WTC11 (cell line): ENCODE results near the gene TSSK2. TPM values are rescaled to one million over a fixed set of nuclear protein-coding genes. Genes with fewer than 3 reads are reported as not detected.
"Not testable (repeated sequence)": the region's sequence is repeated elsewhere in the genome, so short reads cannot be mapped to it uniquely, and the experiment has no call there.

Experiments
- ATAC-seq: fragments of 200-7000 bp; cut with Tn5 transposase; 2 replicates; pipeline ENCODE4 v1.10.0; 2021; ENCODE audit warnings: mild to moderate bottlenecking, moderate library complexity
- CTCF ChIA-PET: fragments of 300-600 bp; sonication (Branson Sonifier 250); formaldehyde crosslinking; loops from one replicate; lab custom pipeline; 2021; ENCODE audit warnings: antibody characterized with exemption; lab: Charles Lee
- POLR2A ChIA-PET: fragments of 350-600 bp; sonication (Branson Sonifier 250); formaldehyde crosslinking; loops from one replicate; lab custom pipeline; 2021; ENCODE audit warnings: antibody characterized with exemption; lab: Charles Lee
- DNase-seq: peaks from one replicate; pipeline ENCODE4 v3.0.0; 2021; ENCODE audit warnings: low spot score
- H3K27ac Mint-ChIP-seq: 2 replicates; pipeline ENCODE4 v1.8.0; 2021; ENCODE audit warnings: mixed read lengths
- H3K27me3 Mint-ChIP-seq: 2 replicates; pipeline ENCODE4 v1.8.0; 2021; ENCODE audit warnings: low read depth, mild to moderate bottlenecking, moderate library complexity, mixed read lengths
- H3K36me3 Mint-ChIP-seq: 2 replicates; pipeline ENCODE4 v1.8.0; 2021; ENCODE audit warnings: mixed read lengths
- H3K4me1 Mint-ChIP-seq: 2 replicates; pipeline ENCODE4 v1.8.0; 2022; ENCODE audit warnings: mixed read lengths
- H3K4me3 Mint-ChIP-seq: 2 replicates; pipeline ENCODE4 v1.8.0; 2021; ENCODE audit warnings: mild to moderate bottlenecking, moderate library complexity, mixed read lengths
- H3K9me3 Mint-ChIP-seq: 2 replicates; pipeline ENCODE4 v1.8.0; 2021; ENCODE audit warnings: mixed read lengths
- CBFB ChIP-seq: sonication (generic); formaldehyde crosslinking; IDR thresholded peaks from 2 replicates; pipeline ENCODE4 v1.8.1; 2022; ENCODE audit warnings: mild to moderate bottlenecking, low read depth, missing genetic modification reagents
- CREM ChIP-seq: sonication (generic); formaldehyde crosslinking; IDR thresholded peaks from 2 replicates; pipeline ENCODE4 v1.8.1; 2022; ENCODE audit warnings: mild to moderate bottlenecking, missing genetic modification reagents, moderate library complexity
- ELF4 ChIP-seq: sonication (generic); formaldehyde crosslinking; IDR thresholded peaks from 2 replicates; pipeline ENCODE4 v1.8.1; 2022; ENCODE audit warnings: low read depth, mild to moderate bottlenecking, moderate library complexity, missing genetic modification reagents
- EMX1 ChIP-seq: fragments of 250-450 bp; sonication (Bioruptor Pico); IDR thresholded peaks from 2 replicates; pipeline ENCODE4 v1.8.0; 2021; ENCODE audit warnings: mild to moderate bottlenecking
- FOXP1 ChIP-seq: sonication (generic); formaldehyde crosslinking; IDR thresholded peaks from 2 replicates; pipeline ENCODE4 v1.8.0; 2022; ENCODE audit warnings: missing genetic modification reagents, mild to moderate bottlenecking, moderate library complexity, borderline replicate concordance
- GRHL2 ChIP-seq: fragments of 250-450 bp; sonication (Bioruptor Pico); IDR thresholded peaks from 2 replicates; pipeline ENCODE4 v1.8.0; 2022; ENCODE audit warnings: mild to moderate bottlenecking, moderate library complexity; ENCODE audit not compliant: insufficient replicate concordance, severe bottlenecking
- MXD4 ChIP-seq: fragments of 250-450 bp; sonication (Bioruptor Pico); IDR thresholded peaks from 2 replicates; pipeline ENCODE4 v1.8.0; 2021; ENCODE audit warnings: mild to moderate bottlenecking, moderate library complexity, borderline replicate concordance
- NR1H2 ChIP-seq: sonication (generic); formaldehyde crosslinking; IDR thresholded peaks from 2 replicates; pipeline ENCODE4 v1.9.0; 2021; ENCODE audit warnings: mild to moderate bottlenecking, moderate library complexity, missing genetic modification reagents
- NR2C2 ChIP-seq: sonication (generic); formaldehyde crosslinking; IDR thresholded peaks from 2 replicates; pipeline ENCODE4 v1.8.0; 2022; ENCODE audit warnings: mild to moderate bottlenecking, missing genetic modification reagents
- TCF7 ChIP-seq: sonication (generic); formaldehyde crosslinking; IDR thresholded peaks from 2 replicates; pipeline ENCODE4 v1.8.0; 2022; ENCODE audit warnings: mild to moderate bottlenecking, low read depth, missing genetic modification reagents, moderate library complexity
- TEAD4 ChIP-seq: sonication (generic); formaldehyde crosslinking; IDR thresholded peaks from 2 replicates; pipeline ENCODE4 v1.8.0; 2022; ENCODE audit warnings: mild to moderate bottlenecking, missing genetic modification reagents
- ZNF219 ChIP-seq: sonication (generic); formaldehyde crosslinking; IDR thresholded peaks from 2 replicates; pipeline ENCODE4 v1.8.0; 2023; ENCODE audit warnings: missing genetic modification reagents, mild to moderate bottlenecking, borderline replicate concordance
- total RNA-seq: library from RNA; stranded (reverse); gene quantifications from 3 replicates; pipeline ENCODE4 v1.2.3, GENCODE V29; 2021
- TF ChIP-seq, protein P1 (sequence below): sonication (generic); formaldehyde crosslinking; IDR thresholded peaks from 2 replicates; pipeline ENCODE4 v1.8.0; 2022; ENCODE audit warnings: mild to moderate bottlenecking, missing genetic modification reagents
- TF ChIP-seq, protein P2 (sequence below): sonication (generic); formaldehyde crosslinking; IDR thresholded peaks from 2 replicates; pipeline ENCODE4 v1.8.1; 2022; ENCODE audit warnings: low read depth, missing genetic modification reagents, borderline replicate concordance
- TF ChIP-seq, protein P3 (sequence below): sonication (generic); formaldehyde crosslinking; IDR thresholded peaks from 2 replicates; pipeline ENCODE4 v1.8.0; 2023; ENCODE audit warnings: missing genetic modification reagents, mild to moderate bottlenecking, borderline replicate concordance
- TF ChIP-seq, protein P4 (sequence below): sonication (generic); formaldehyde crosslinking; IDR thresholded peaks from 2 replicates; pipeline ENCODE4 v1.8.0; 2022; ENCODE audit warnings: mild to moderate bottlenecking, missing genetic modification reagents
- TF ChIP-seq, protein P5 (sequence below): sonication (generic); formaldehyde crosslinking; IDR thresholded peaks from 2 replicates; pipeline ENCODE4 v1.8.0; 2023; ENCODE audit warnings: missing genetic modification reagents

Gene TSSK2
- total RNA-seq, 1 experiment from 2014 or later, result not detected

DNA sequence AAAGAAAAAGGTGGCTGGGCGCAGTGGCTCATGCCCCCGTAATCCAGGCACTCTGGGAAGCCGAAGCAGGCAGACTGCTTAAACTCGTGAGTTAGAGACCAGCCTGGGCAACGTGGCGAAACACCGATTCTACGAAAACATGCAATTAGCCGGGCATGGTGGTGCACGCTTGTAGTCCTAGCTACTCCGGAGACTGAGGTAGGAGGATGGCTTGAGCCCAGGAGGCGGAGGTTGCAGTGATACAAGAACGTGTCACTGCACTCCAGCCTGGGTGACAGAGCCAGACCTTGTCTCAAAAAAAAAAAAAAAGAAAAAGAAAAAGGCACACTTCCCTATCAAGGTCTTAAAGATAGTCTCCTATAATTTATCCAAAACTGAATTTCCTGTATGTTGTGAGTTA is 48.3 kb upstream of the TSSK2 start (continued):
- TF ChIP-seq MXD4 (CRISPR knock-in tag), result no peak
- TF ChIP-seq, protein P1, sequence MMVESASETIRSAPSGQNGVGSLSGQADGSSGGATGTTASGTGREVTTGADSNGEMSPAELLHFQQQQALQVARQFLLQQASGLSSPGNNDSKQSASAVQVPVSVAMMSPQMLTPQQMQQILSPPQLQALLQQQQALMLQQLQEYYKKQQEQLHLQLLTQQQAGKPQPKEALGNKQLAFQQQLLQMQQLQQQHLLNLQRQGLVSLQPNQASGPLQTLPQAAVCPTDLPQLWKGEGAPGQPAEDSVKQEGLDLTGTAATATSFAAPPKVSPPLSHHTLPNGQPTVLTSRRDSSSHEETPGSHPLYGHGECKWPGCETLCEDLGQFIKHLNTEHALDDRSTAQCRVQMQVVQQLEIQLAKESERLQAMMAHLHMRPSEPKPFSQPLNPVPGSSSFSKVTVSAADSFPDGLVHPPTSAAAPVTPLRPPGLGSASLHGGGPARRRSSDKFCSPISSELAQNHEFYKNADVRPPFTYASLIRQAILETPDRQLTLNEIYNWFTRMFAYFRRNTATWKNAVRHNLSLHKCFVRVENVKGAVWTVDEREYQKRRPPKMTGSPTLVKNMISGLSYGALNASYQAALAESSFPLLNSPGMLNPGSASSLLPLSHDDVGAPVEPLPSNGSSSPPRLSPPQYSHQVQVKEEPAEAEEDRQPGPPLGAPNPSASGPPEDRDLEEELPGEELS (CRISPR knock-in tag), result no peak
- TF ChIP-seq, protein P2, sequence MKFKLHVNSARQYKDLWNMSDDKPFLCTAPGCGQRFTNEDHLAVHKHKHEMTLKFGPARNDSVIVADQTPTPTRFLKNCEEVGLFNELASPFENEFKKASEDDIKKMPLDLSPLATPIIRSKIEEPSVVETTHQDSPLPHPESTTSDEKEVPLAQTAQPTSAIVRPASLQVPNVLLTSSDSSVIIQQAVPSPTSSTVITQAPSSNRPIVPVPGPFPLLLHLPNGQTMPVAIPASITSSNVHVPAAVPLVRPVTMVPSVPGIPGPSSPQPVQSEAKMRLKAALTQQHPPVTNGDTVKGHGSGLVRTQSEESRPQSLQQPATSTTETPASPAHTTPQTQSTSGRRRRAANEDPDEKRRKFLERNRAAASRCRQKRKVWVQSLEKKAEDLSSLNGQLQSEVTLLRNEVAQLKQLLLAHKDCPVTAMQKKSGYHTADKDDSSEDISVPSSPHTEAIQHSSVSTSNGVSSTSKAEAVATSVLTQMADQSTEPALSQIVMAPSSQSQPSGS (CRISPR knock-in tag), result no peak

DNA sequence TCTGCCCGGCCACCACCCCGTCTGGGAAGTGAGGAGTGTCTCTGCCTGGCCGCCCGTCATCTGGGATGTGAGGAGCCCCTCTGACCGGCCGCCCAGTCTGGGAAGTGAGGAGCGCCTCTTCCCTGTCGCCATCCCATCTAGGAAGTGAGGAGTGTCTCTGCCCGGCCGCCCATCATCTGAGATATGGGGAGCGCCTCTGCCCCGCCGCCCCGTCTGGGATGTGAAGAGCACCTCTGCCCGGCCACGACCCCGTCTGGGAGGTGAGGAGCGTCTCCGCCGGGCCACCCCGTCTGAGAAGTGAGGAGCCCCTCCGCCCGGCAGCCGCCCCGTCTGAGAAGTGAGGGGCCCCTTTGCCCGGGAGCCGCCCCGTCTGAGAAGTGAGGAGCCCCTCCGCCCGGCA is 47.0 kb upstream of the TSSK2 start:
- H3K27ac Mint-ChIP-seq, H3K27me3 Mint-ChIP-seq, ATAC-seq, H3K9me3 Mint-ChIP-seq, H3K4me3 Mint-ChIP-seq, POLR2A ChIA-PET, DNase-seq: not testable (repeated sequence)
- CTCF ChIA-PET, result interaction anchor here (1.3 kb wide), 1 partner anchor 11 kb away, joined by 5 read pairs; no protein-coding TSS in a partner anchor
- Mint-ChIP-seq H3K36me3 (peaks cover 29% of the 10 kb centered on the region), H3K4me1 (peaks cover 10% of the 10 kb centered on the region)

DNA sequence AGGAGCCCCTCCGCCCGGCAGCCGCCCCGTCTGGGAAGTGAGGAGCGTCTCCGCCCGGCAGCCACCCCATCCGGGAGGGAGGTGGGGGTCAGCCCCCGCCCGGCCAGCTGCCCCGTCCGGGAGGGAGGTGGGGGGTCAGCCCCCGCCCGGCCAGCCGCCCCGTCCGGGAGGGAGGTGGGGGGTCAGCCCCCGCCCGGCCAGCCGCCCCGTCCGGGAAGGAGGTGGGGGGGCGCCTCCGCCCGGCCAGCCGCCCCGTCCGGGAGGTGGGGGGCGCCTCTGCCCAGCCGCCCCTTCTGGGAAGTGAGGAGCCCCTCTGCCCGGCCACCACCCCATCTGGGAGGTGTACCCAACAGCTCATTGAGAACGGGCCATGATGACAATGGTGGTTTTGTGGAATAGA is 46.5 kb upstream of the TSSK2 start:
- H3K36me3 Mint-ChIP-seq, result peaks cover 29% of the 10 kb centered on the region
- POLR2A ChIA-PET, ATAC-seq, H3K4me3 Mint-ChIP-seq, H3K9me3 Mint-ChIP-seq, H3K27me3 Mint-ChIP-seq, DNase-seq, H3K27ac Mint-ChIP-seq: not testable (repeated sequence)
- CTCF ChIA-PET, result interaction anchor here (0.5 to 2.1 kb wide), 7 partner anchors 8 to 65 kb away, joined by 4 to 11 read pairs (median 4); no protein-coding TSS in a partner anchor
- peaks cover 10% of the 10 kb centered on the region for H3K4me1 Mint-ChIP-seq

DNA sequence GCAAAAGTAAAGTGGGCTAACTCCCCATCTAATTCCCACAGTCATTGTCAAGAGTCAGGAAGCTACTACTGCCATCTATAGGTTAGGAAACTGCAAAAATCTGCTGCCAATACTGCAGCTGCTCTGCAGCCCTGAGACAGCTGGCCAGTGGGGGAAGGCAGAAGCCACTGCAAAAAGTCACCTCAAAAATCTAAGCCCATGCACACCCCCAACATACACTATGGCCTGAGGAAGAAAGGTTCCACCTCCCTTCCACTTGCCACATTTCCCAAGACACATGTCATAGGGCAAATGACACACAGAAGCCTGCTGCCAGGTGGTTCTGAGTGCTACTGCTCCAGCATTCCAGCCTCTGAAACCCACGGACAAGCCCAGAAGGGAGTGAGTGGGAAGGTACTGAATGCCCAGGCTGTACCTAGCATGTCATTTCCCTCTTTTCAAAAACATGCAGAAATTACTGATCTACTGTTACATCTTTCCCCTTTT is 45.8 kb upstream of the TSSK2 start:
- Mint-ChIP-seq H3K9me3 (peaks cover 4% of the 10 kb centered on the region), H3K36me3 (peaks cover 29% of the 10 kb centered on the region), H3K4me1 (peaks cover 10% of the 10 kb centered on the region), H3K4me3 (no peak overlapping the region), H3K27me3 (no peaks in the 10 kb centered on the region), H3K27ac (peak overlapping the region; percentile 75; the same call in 1 of the 2 replicates)
- ATAC-seq, result peak; percentile 70
- CTCF ChIA-PET, result interaction anchor here (0.5 to 2.1 kb wide), 12 partner anchors 8 to 544 kb away, joined by 3 to 11 read pairs (median 4); no protein-coding TSS in a partner anchor
- POLR2A ChIA-PET, result no interaction called here
- DNase-seq, result no peak
- TF ChIP-seq FOXP1 (CRISPR knock-in tag) (no peak), CBFB (CRISPR knock-in tag) (no peak), CREM (CRISPR knock-in tag) (no peak), GRHL2 (CRISPR knock-in tag) (no peak), TEAD4 (CRISPR knock-in tag) (no peak), EMX1 (CRISPR knock-in tag) (no peak), ELF4 (CRISPR knock-in tag) (no peak), NR1H2 (no peak), ZNF219 (CRISPR knock-in tag) (no peak), TCF7 (CRISPR knock-in tag) (no peak), NR2C2 (CRISPR knock-in tag) (no peak)
- TF ChIP-seq, protein P3, sequence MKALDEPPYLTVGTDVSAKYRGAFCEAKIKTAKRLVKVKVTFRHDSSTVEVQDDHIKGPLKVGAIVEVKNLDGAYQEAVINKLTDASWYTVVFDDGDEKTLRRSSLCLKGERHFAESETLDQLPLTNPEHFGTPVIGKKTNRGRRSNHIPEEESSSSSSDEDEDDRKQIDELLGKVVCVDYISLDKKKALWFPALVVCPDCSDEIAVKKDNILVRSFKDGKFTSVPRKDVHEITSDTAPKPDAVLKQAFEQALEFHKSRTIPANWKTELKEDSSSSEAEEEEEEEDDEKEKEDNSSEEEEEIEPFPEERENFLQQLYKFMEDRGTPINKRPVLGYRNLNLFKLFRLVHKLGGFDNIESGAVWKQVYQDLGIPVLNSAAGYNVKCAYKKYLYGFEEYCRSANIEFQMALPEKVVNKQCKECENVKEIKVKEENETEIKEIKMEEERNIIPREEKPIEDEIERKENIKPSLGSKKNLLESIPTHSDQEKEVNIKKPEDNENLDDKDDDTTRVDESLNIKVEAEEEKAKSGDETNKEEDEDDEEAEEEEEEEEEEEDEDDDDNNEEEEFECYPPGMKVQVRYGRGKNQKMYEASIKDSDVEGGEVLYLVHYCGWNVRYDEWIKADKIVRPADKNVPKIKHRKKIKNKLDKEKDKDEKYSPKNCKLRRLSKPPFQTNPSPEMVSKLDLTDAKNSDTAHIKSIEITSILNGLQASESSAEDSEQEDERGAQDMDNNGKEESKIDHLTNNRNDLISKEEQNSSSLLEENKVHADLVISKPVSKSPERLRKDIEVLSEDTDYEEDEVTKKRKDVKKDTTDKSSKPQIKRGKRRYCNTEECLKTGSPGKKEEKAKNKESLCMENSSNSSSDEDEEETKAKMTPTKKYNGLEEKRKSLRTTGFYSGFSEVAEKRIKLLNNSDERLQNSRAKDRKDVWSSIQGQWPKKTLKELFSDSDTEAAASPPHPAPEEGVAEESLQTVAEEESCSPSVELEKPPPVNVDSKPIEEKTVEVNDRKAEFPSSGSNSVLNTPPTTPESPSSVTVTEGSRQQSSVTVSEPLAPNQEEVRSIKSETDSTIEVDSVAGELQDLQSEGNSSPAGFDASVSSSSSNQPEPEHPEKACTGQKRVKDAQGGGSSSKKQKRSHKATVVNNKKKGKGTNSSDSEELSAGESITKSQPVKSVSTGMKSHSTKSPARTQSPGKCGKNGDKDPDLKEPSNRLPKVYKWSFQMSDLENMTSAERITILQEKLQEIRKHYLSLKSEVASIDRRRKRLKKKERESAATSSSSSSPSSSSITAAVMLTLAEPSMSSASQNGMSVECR (CRISPR knock-in tag), result no peak
- TF ChIP-seq, protein P4, sequence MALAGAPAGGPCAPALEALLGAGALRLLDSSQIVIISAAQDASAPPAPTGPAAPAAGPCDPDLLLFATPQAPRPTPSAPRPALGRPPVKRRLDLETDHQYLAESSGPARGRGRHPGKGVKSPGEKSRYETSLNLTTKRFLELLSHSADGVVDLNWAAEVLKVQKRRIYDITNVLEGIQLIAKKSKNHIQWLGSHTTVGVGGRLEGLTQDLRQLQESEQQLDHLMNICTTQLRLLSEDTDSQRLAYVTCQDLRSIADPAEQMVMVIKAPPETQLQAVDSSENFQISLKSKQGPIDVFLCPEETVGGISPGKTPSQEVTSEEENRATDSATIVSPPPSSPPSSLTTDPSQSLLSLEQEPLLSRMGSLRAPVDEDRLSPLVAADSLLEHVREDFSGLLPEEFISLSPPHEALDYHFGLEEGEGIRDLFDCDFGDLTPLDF (CRISPR knock-in tag), result no peak
- TF ChIP-seq, protein P5, sequence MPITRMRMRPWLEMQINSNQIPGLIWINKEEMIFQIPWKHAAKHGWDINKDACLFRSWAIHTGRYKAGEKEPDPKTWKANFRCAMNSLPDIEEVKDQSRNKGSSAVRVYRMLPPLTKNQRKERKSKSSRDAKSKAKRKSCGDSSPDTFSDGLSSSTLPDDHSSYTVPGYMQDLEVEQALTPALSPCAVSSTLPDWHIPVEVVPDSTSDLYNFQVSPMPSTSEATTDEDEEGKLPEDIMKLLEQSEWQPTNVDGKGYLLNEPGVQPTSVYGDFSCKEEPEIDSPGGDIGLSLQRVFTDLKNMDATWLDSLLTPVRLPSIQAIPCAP, result no peak
